Urinary bladder (tissue), 4 donors: ENCODE results near the gene NRP2. TPM values are rescaled to one million over a fixed set of nuclear protein-coding genes. Genes with fewer than 3 reads are reported as not detected.

Experiments used
- DNase-seq: peaks from one replicate; pipeline ENCODE4 v3.0.0-alpha.2; 2015; ENCODE audit errors: extremely low spot score
- H3K27ac ChIP-seq: one replicate; pipeline ENCODE4 v1.5.1; 2013; ENCODE audit warnings: low read depth, mild to moderate bottlenecking, moderate library complexity
- H3K36me3 ChIP-seq: one replicate; pipeline ENCODE4 v1.6.1; 2013; ENCODE audit warnings: mild to moderate bottlenecking, moderate library complexity; ENCODE audit not compliant: insufficient read depth
- H3K4me1 ChIP-seq: one replicate; pipeline ENCODE4 v1.6.1; 2013; ENCODE audit warnings: mild to moderate bottlenecking, moderate library complexity; ENCODE audit not compliant: insufficient read depth
- H3K4me3 ChIP-seq: one replicate; pipeline ENCODE4 v1.5.1; 2013; ENCODE audit warnings: low read depth, low read length
- WGBS: extraction: QIAGEN DNeasy Blood & Tissue Kit; methylation state at CpG from one replicate; pipeline ENCODE4 v1.1.7; 2013; 5-methylcytosine and 5-hydroxymethylcytosine counted together
- polyA plus RNA-seq: library from polyadenylated mRNA; stranded (reverse); fragments of 200-250 nt; gene quantifications from one replicate; pipeline ENCODE4 v1.2.3, GENCODE V29; 2013
- total RNA-seq: library from RNA; depleted of rRNA; stranded (reverse); fragments of >200 nt; gene quantifications from one replicate; pipeline ENCODE4 v1.2.3, GENCODE V29; 2014
- donor health status: healthy with polysubstance abuse.
- donor health status: healthy.

NRP2 gene
- total and polyA plus RNA-seq, 2 donors, result 74.4 to 101 TPM

DNA sequence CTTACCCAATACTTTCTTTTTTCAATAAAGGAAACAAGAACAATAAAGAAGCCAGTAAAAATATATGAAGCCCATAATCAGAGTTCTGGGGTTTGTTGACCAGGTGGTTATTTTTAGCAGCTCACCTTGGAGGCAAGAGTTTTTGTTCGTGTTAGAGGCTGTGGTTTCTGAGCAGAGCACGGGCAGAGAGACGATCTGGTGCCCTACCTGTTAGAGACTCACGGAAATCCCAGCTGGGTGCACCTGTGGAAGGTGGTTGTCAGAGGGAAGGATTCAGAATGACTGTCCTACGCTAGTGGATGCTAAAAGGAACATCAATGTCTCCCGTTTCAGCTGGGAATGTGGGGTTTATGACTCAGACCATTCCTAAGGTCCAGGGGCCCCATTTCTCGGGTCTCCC lies 87.6 kb downstream of the NRP2 start:
- no peaks in the 10 kb centered on the region for H3K4me1 ChIP-seq
- WGBS, result 69% methylated on average over 7 of the region's 7 CpGs
- H3K36me3 ChIP-seq, result no peaks in the 10 kb centered on the region
- H3K4me3 ChIP-seq, result no peak overlapping the region
- no peak for DNase-seq
- H3K27ac ChIP-seq, result no peak overlapping the region

DNA sequence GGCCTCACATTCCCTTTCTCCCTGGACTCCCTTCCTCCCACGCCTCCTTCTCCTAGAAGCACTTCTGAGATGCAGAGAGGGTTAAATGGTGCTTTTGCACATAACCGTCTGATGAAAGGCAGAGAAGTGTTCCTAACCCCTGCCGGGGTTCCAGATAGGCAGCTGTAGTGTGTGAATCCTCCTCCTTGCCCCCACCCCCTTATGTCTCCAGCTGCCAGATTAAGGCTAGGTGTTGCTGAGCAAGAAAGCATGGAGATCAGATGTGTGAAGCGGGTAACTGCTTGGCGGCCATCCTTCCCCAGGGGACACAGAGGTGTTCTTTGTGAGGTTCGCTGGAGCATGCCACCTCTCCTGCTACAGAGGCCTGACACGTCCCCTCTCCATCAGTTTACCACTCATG lies 88.3 kb downstream of the NRP2 start:
- DNase-seq, result no peak
- no peaks in the 10 kb centered on the region for H3K4me1 ChIP-seq
- no peak overlapping the region for H3K4me3 ChIP-seq
- H3K36me3 ChIP-seq, result no peaks in the 10 kb centered on the region
- 51% methylated on average over 7 of the region's 7 CpGs for WGBS
- H3K27ac ChIP-seq, result no peak overlapping the region

DNA sequence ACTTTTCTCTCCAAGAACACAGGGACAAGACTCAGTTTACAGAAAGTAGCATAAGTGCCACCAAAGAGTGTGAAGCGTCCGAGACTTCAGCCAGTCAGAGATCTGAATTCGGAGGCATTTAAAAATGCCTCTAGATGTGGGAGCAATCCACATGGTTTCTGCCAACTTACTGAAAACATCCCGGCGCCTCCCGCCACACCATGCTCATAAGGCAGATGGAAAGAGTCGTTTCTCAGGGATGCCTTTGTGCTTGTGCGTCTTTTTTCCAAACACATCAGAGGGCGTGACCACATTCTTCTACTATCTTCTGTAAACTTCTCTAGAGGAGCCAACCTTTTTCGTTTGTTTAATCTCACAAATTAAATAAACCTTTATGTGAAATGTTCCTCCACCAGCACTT lies 88.7 kb downstream of the NRP2 start:
- DNase-seq, result no peak
- no peaks in the 10 kb centered on the region for H3K36me3 ChIP-seq
- no peaks in the 10 kb centered on the region for H3K4me1 ChIP-seq
- no peak overlapping the region for H3K4me3 ChIP-seq
- WGBS, result 34% methylated on average over 10 of the region's 10 CpGs
- H3K27ac ChIP-seq, result no peak overlapping the region

GRCh38 chr2:205771666-205772065 lies 89.4 kb downstream of the NRP2 start:
- DNase-seq, result no peak
- no peaks in the 10 kb centered on the region for H3K36me3 ChIP-seq
- no peak overlapping the region for H3K4me3 ChIP-seq
- 71% methylated on average over 2 of the region's 2 CpGs for WGBS
- H3K27ac ChIP-seq, result no peak overlapping the region
- no peaks in the 10 kb centered on the region for H3K4me1 ChIP-seq

DNA sequence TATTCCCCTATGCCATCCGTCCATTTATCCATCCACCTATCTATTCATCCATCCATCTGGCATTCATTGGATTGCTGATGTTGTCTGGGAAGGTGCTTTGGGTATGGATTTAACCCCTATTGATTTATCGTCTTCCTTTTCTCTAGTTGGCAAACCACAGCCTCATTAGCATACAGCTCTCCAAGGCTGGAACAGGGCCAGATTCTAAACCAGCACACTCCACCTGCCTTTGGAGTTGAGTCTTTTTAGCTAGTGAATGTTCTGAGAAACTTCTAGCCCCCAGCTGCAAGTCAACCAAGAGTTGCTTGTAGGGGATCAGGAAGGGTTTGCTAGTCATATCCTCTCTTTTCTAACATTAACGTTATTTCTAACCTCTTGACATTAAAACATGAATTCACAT lies 90.7 kb downstream of the NRP2 start:
- no peak for DNase-seq
- 68% methylated on average over 3 of the region's 3 CpGs for WGBS
- Histone ChIP-seq H3K4me1 (no peaks in the 10 kb centered on the region), H3K36me3 (no peaks in the 10 kb centered on the region), H3K4me3 (no peak overlapping the region), H3K27ac (no peak overlapping the region)

GRCh38 chr2:205773989-205774388 lies 91.7 kb downstream of the NRP2 start:
- WGBS, result 75% methylated on average over 1 of the region's 1 CpG
- Histone ChIP-seq H3K4me3 (no peak overlapping the region), H3K4me1 (no peaks in the 10 kb centered on the region), H3K36me3 (no peaks in the 10 kb centered on the region), H3K27ac (no peak overlapping the region)
- DNase-seq, result no peak

DNA sequence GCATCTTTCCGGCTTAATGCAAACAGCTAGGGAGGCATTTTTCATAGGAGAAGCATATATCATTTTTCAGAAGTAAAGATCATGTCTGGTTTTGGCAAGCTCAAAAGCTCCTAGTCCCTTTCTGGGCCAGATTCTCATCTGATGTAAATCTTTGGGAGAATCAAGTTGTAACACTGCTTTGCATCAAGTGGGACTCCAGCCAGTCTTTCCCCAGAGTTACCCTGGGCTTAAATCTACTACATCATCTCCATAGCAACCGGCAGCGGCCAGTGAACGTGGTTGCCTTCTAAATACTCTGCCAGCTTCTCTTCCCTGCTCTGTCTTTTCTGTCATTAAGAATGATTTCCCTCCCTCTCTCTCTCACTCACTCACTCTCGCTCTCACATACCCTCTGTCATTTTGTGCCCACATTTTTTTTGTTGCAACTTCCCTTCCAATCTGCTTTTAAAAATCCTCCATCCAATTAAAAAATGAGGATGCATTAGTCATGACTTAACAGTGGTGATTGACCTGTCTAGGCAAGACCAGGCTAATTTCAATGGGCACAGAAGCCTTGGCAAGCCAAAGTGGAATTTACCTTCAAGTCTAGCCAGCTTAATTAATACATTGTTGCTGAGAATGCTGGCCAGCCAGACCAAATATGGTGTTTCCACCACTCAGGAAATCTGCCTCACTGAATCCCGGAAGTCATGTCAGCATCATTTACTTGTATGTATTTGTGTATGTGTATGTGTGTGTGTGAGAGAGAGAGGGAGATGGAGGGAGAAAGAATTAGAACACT lies 93.0 kb downstream of the NRP2 start:
- Histone ChIP-seq H3K4me3 (no peak overlapping the region), H3K4me1 (no peaks in the 10 kb centered on the region), H3K27ac (no peak overlapping the region), H3K36me3 (no peaks in the 10 kb centered on the region)
- peak; percentile 66 for DNase-seq
- WGBS, result 34% methylated on average over 6 of the region's 6 CpGs

GRCh38 chr2:205776139-205776538 lies 93.8 kb downstream of the NRP2 start:
- H3K4me3 ChIP-seq, result no peak overlapping the region
- H3K27ac ChIP-seq, result no peak overlapping the region
- no peaks in the 10 kb centered on the region for H3K36me3 ChIP-seq
- no peak for DNase-seq
- 76% methylated on average over 19 of the region's 19 CpGs for WGBS
- H3K4me1 ChIP-seq, result no peaks in the 10 kb centered on the region

DNA sequence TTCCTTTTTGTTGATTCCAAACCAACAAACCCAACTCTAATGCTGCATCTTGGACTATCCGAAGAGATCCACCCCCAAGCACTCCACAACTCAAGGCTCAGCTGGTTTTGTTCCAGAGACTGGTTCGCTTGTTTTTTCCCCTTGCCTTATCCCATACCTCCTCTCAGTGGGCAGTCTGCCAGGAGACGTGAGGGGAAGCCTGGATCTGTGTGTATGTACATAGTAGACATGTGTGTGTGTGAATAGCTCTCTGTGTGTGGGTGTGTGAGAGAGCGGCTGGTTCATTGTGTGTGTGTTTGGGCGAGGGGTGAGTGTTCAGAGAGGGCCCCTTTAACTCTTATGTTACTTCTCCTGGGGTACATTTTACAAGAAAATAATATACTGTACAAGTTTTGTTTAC lies 94.4 kb downstream of the NRP2 start:
- Histone ChIP-seq H3K27ac (no peak overlapping the region), H3K4me1 (no peaks in the 10 kb centered on the region), H3K36me3 (no peaks in the 10 kb centered on the region), H3K4me3 (no peak overlapping the region)
- WGBS, result 67% methylated on average over 5 of the region's 5 CpGs
- DNase-seq, result no peak

GRCh38 chr2:205778356-205778755 lies 96.1 kb downstream of the NRP2 start:
- H3K27ac ChIP-seq, result no peak overlapping the region
- no peaks in the 10 kb centered on the region for H3K36me3 ChIP-seq
- H3K4me3 ChIP-seq, result no peak overlapping the region
- no peaks in the 10 kb centered on the region for H3K4me1 ChIP-seq
- DNase-seq, result no peak
- 86% methylated on average over 3 of the region's 3 CpGs for WGBS

GRCh38 chr2:205780645-205781044 lies 98.3 kb downstream of the NRP2 start:
- 71% methylated on average over 2 of the region's 2 CpGs for WGBS
- no peaks in the 10 kb centered on the region for H3K4me1 ChIP-seq
- DNase-seq, result no peak

DNA sequence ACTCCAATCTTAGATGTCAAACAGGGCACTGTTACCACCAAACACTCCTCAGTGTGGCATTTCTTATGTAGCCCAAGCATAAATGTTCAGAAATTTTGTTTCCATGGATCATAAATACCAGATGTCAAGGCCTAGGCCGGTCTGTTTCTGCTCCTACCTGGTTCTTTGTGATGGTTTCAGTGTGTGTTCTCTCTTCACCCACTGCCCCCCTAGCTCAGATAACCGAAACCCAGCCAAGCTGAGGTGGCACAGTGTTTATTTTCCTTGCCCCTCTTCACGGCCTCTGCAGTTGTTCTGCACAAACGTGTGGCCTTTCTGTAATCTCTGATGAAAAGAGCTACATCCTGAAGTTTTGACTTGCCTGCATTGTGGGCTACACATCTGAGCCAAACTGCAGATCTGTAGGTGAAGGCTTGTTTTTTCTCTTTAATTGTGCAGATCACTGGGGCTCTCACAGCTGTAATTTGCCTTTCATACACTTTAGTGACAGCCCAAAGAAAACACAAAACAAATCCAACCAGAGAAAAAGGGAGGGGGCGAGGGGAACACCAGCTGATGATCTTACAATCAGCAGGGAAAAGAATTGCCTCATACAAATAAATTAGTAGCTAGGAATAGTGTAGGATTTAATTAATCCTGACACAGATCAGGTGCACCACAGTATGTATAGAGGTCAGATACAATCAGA lies 99.1 kb downstream of the NRP2 start:
- 67% methylated on average over 5 of the region's 5 CpGs for WGBS

More at GRCh38 chr2:205780645-205781044, 98.3 kb downstream of the NRP2 start:
- Histone ChIP-seq H3K4me3 (no peak overlapping the region), H3K36me3 (no peaks in the 10 kb centered on the region), H3K27ac (no peak overlapping the region)

DNA sequence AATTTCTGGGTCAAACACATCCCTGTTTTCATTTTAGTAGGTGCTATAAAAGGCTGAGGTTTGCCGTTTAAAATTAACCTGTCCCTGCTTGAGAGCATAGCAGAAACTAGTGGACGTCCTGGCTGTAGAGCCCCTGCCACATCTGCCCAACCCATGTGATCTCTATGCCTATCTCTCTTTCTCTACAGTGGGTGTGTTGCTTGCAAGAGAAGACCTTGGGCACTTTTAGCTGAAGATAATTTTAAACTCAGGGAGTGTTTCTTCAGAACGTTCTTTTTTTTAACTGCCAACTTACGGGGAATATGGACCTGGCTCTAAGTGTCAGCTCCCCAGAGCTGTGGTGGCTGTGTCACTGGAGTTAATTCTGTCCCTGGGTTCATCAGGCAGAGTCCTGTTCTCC lies 100.6 kb downstream of the NRP2 start:
- H3K4me1 ChIP-seq, result no peaks in the 10 kb centered on the region

More for the DNA sequence above, 99.1 kb downstream of the NRP2 start:
- Histone ChIP-seq H3K36me3 (no peaks in the 10 kb centered on the region), H3K4me1 (no peaks in the 10 kb centered on the region), H3K4me3 (no peak overlapping the region), H3K27ac (no peak overlapping the region)
- DNase-seq, result no peak

DNA sequence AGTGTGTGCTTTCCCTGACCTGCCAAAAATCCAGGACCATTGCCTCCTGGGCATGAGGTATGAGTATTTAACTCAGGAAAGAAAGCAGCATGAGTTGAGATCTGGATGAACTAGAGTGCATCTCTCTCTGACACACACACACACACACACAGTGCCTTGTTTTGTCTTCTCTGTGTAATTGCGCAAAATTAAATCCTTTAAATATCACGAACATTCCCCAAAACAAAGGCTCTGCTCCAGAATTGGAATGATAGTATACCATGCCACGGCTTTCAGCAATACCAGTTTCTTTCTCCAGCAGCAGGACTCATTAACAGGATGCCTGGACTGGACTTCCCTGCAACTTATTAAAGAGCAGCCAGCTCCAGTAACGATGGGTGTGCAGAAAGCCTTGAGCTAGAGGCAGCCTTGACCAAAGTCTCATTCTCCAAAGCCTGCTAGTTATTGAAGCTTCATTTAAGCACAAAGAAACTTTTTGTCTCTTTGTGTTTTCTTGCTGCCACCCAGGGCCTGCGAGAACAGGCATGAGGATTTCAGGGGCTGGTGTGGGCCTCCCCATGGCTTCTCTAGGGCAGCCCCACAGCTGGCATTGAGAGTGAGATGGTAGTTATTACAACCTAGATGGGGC lies 101.7 kb downstream of the NRP2 start:
- no peaks in the 10 kb centered on the region for H3K36me3 ChIP-seq
- no peak overlapping the region for H3K27ac ChIP-seq
- 82% methylated on average over 5 of the region's 5 CpGs for WGBS
- H3K4me1 ChIP-seq, result no peaks in the 10 kb centered on the region
- H3K4me3 ChIP-seq, result no peak overlapping the region
- DNase-seq, result no peak

More for the DNA sequence above, 100.6 kb downstream of the NRP2 start:
- Histone ChIP-seq H3K4me3 (no peak overlapping the region), H3K36me3 (no peaks in the 10 kb centered on the region), H3K27ac (no peak overlapping the region)
- DNase-seq, result no peak
- 71% methylated on average over 4 of the region's 4 CpGs for WGBS
